Keratinocyte (primary cell): ENCODE data around the gene FAM13A.

ENCODE experiments used
- CTCF ChIP-seq, 3 experiments: IDR thresholded peaks in 1 of 3; conservative IDR thresholded peaks in 1 of 3; optimal IDR thresholded peaks in 1 of 3; 2 replicates in 2 of 3; 3 replicates in 1 of 3; pipeline versions ENCODE3 to v1.5.1; 2011; ENCODE audit warnings: low read length in 3 of 3, mild to moderate bottlenecking in 3 of 3, moderate library complexity in 2 of 3, control low read depth in 1 of 3, inconsistent platforms in 1 of 3; ENCODE audit not compliant: insufficient read depth in 2 of 3; ENCODE audit errors: extremely low read depth in 1 of 3
- EZH2 ChIP-seq: IDR thresholded peaks from one replicate; pipeline ENCODE4 v1.6.1; 2012; ENCODE audit warnings: inconsistent platforms, mild to moderate bottlenecking, low read length, moderate library complexity

- TF ChIP-seq CTCF (optimal IDR thresholded peaks at IDR 0.05 in 1 of 3, IDR thresholded peaks at IDR 0.05 in 1 of 3, conservative IDR thresholded peaks at IDR 0.05 in 1 of 3; ENCODE audit: extremely low read depth in 1 of 3, insufficient read depth in 2 of 3, low read length in 3 of 3) (no peak), EZH2 (no peak)
These were observed 49.5 kb downstream of the FAM13A start for GRCh38 chr4:89007338-89007939.
